HEK293 (cell line): ENCODE results near the gene KIRREL1.

ENCODE experiments used
- ZBTB7A ChIP-seq: fragments of 450-650 bp; formaldehyde crosslinking; IDR thresholded peaks from 2 replicates; pipeline ENCODE4 v1.5.1; 2016; ENCODE audit warnings: low read depth, missing biosample characterization, missing genetic modification characterization
- ZNF626 ChIP-seq: fragments of 450-650 bp; sonication (Bioruptor Pico); formaldehyde crosslinking; IDR thresholded peaks from 2 replicates; pipeline ENCODE4 v1.5.1; 2018; ENCODE audit warnings: missing biosample characterization, missing genetic modification characterization, inconsistent platforms
- TF ChIP-seq, protein P1 (sequence below): fragments of 450-650 bp; IDR thresholded peaks from 2 replicates; pipeline ENCODE4 v1.5.1; 2018; ENCODE audit warnings: missing biosample characterization, mild to moderate bottlenecking, missing genetic modification characterization
- TF ChIP-seq, protein P2 (sequence below): fragments of 450-650 bp; formaldehyde crosslinking; IDR thresholded peaks from 2 replicates; pipeline ENCODE4 v1.5.1; 2016; ENCODE audit warnings: missing biosample characterization, missing genetic modification characterization
- TF ChIP-seq, protein P3 (sequence below): IDR thresholded peaks from 2 replicates; pipeline ENCODE4 v1.6.1; 2011; ENCODE audit warnings: mild to moderate bottlenecking, low read depth, low read length, borderline replicate concordance

DNA sequence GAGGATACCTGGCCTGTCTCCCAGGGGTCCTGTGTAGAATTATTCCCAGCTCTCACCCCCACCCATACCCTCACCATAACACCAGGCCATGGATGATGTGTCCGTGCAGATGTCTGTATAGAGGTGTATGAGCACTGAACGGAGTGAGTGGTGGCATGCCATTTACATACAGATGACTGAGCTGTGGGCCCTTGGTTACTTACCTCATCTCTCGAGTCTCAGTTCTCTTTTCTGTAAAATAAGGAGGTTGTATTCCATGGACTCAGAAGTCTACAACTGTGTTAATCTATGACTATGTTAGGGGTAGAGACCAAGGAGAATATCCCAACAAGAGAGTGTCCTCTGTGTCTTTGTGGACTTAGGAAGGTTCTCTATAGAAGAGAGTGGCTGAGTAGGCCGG, 121.7 kb downstream of the KIRREL1 start:
- TF ChIP-seq, protein P1, sequence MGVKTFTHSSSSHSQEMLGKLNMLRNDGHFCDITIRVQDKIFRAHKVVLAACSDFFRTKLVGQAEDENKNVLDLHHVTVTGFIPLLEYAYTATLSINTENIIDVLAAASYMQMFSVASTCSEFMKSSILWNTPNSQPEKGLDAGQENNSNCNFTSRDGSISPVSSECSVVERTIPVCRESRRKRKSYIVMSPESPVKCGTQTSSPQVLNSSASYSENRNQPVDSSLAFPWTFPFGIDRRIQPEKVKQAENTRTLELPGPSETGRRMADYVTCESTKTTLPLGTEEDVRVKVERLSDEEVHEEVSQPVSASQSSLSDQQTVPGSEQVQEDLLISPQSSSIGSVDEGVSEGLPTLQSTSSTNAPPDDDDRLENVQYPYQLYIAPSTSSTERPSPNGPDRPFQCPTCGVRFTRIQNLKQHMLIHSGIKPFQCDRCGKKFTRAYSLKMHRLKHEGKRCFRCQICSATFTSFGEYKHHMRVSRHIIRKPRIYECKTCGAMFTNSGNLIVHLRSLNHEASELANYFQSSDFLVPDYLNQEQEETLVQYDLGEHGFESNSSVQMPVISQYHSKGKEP (tag by site-specific recombination), result no peak
- no peak for TF ChIP-seq ZBTB7A (tag by site-specific recombination)
- TF ChIP-seq, protein P2, sequence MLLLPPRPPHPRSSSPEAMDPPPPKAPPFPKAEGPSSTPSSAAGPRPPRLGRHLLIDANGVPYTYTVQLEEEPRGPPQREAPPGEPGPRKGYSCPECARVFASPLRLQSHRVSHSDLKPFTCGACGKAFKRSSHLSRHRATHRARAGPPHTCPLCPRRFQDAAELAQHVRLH (tag by site-specific recombination), result no peak
- TF ChIP-seq ZNF626, result no peak
- TF ChIP-seq, protein P3, sequence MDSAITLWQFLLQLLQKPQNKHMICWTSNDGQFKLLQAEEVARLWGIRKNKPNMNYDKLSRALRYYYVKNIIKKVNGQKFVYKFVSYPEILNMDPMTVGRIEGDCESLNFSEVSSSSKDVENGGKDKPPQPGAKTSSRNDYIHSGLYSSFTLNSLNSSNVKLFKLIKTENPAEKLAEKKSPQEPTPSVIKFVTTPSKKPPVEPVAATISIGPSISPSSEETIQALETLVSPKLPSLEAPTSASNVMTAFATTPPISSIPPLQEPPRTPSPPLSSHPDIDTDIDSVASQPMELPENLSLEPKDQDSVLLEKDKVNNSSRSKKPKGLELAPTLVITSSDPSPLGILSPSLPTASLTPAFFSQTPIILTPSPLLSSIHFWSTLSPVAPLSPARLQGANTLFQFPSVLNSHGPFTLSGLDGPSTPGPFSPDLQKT, result no peak
